ENCODE data around the gene RPL19. TPM values are rescaled to one million over a fixed set of nuclear protein-coding genes. Genes with fewer than 3 reads are reported as not detected.

RPL19 gene
- polyA plus RNA-seq, 1 experiment = 1,903 TPM

GRCh38 chr17:39175695-39176093 lies 24.4 kb upstream of the RPL19 start:
- ChIA-PET POLR2A (no interaction called here), CTCF (interaction anchor here (0.6 to 3.9 kb wide), 19 partner anchors 8 to 194 kb away, joined by 3 to 73 read pairs (median 7); partner anchors contain the start of genes ARL5C and CACNB1)
- DNase-seq (ENCODE audit: low read depth) = no peak
- TF ChIP-seq, protein P1, sequence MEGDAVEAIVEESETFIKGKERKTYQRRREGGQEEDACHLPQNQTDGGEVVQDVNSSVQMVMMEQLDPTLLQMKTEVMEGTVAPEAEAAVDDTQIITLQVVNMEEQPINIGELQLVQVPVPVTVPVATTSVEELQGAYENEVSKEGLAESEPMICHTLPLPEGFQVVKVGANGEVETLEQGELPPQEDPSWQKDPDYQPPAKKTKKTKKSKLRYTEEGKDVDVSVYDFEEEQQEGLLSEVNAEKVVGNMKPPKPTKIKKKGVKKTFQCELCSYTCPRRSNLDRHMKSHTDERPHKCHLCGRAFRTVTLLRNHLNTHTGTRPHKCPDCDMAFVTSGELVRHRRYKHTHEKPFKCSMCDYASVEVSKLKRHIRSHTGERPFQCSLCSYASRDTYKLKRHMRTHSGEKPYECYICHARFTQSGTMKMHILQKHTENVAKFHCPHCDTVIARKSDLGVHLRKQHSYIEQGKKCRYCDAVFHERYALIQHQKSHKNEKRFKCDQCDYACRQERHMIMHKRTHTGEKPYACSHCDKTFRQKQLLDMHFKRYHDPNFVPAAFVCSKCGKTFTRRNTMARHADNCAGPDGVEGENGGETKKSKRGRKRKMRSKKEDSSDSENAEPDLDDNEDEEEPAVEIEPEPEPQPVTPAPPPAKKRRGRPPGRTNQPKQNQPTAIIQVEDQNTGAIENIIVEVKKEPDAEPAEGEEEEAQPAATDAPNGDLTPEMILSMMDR (IDR thresholded peaks at IDR 0.05; ENCODE audit: insufficient read depth, low read depth, low read length) = no peak
- H3K4me3 ChIP-seq (ENCODE audit: low read depth, low read length) = no peak overlapping the region
- no peaks in the 10 kb centered on the region for H3K27me3 ChIP-seq (ENCODE audit: control insufficient read depth, insufficient read depth, low read length)
- peaks cover 16% of the 10 kb centered on the region for H3K36me3 ChIP-seq (ENCODE audit: control insufficient read depth, insufficient read depth, low read length)

DNA sequence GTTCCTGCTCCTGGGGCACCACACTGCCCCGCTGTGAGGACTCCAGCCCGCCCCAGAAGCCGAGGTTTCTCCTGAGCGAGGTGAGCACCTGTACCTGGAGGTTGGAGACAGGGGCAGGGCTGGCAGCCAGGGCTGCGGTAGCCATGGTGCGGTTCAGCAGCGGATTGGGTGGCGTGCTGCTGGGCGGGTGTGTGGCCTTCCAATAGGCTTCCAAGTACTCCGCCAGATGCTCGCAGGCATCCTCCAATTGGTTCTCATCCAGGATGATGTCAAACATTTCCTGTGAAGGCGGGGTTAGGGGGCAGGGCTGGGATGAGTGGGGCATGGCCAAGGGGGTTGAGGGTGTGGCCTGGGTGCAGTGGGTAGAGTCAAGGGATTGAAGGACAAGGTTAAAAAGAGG lies 22.8 kb upstream of the RPL19 start:
- TF ChIP-seq, protein P1 (IDR thresholded peaks at IDR 0.05; ENCODE audit: insufficient read depth, low read depth, low read length) = no peak
- ChIA-PET POLR2A (no interaction called here), CTCF (interaction anchor here (1.1 to 1.7 kb wide), 3 partner anchors 9 to 178 kb away, joined by 3 to 4 read pairs (median 4); no protein-coding TSS in a partner anchor)

DNA sequence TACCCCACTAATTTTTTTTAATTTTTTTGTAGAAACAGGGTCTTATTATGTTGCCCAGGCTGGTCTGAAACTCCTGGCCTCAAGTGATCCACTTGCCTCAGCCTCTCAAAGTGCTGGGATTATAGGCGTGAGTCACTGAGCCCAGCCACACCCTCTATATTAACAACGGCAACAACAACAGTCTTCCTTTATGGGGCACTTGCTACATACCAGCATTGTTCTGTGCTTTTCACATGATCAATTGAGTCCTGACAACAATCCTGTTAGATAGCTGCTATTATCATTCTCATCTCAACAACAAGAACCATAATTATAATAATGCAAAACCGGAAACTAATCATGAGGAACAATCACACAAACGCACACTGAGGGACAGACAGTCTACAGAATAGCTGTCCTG lies 21.5 kb upstream of the RPL19 start:
- no peak overlapping the region for H3K4me3 ChIP-seq (ENCODE audit: low read depth, low read length)
- DNase-seq (ENCODE audit: low read depth) = no peak
- no peaks in the 10 kb centered on the region for H3K27me3 ChIP-seq (ENCODE audit: control insufficient read depth, insufficient read depth, low read length)
- POLR2A ChIA-PET = no interaction called here
- CTCF ChIA-PET = interaction anchor here (0.6 to 1.7 kb wide), 3 partner anchors 11 to 59 kb away, joined by 3 to 8 read pairs (median 4); no protein-coding TSS in a partner anchor
- H3K36me3 ChIP-seq (ENCODE audit: control insufficient read depth, insufficient read depth, low read length) = peaks cover 23% of the 10 kb centered on the region
- TF ChIP-seq, protein P1 (IDR thresholded peaks at IDR 0.05; ENCODE audit: insufficient read depth, low read depth, low read length) = no peak

More for the DNA sequence above, 22.8 kb upstream of the RPL19 start:
- no peak for DNase-seq (ENCODE audit: low read depth)
- no peaks in the 10 kb centered on the region for H3K27me3 ChIP-seq (ENCODE audit: control insufficient read depth, insufficient read depth, low read length)
- peaks cover 16% of the 10 kb centered on the region for H3K36me3 ChIP-seq (ENCODE audit: control insufficient read depth, insufficient read depth, low read length)
- no peak overlapping the region for H3K4me3 ChIP-seq (ENCODE audit: low read depth, low read length)

DNA sequence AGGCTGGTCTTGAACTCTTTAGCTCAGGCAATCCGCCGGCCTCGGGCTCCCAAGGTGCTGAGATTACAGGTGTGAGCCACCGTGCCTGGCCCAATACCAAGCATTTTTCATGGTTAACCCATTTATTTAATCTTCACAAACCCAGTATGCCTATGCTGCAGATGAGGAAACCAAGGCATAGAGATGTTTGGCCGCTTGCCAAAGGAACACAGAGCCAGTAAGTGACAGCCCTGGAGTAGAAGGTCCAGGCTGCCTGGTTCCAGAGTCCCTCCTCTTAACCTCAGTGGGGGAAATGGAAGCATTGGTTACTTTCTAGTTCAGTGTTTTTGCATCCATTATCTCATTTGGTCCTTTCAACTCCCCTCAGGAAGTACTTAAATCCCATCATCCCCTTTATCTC lies 18.8 kb upstream of the RPL19 start:
- H3K36me3 ChIP-seq (ENCODE audit: control insufficient read depth, insufficient read depth, low read length) = peaks cover 38% of the 10 kb centered on the region
- POLR2A ChIA-PET = no interaction called here
- TF ChIP-seq, protein P1 (IDR thresholded peaks at IDR 0.05; ENCODE audit: insufficient read depth, low read depth, low read length) = no peak
- H3K4me3 ChIP-seq (ENCODE audit: low read depth, low read length) = no peak overlapping the region
- CTCF ChIA-PET = interaction anchor here (2.8 kb wide), 1 partner anchor 17 kb away, joined by 9 read pairs; no protein-coding TSS in a partner anchor
- H3K27me3 ChIP-seq (ENCODE audit: control insufficient read depth, insufficient read depth, low read length) = no peaks in the 10 kb centered on the region
- no peak for DNase-seq (ENCODE audit: low read depth)

DNA sequence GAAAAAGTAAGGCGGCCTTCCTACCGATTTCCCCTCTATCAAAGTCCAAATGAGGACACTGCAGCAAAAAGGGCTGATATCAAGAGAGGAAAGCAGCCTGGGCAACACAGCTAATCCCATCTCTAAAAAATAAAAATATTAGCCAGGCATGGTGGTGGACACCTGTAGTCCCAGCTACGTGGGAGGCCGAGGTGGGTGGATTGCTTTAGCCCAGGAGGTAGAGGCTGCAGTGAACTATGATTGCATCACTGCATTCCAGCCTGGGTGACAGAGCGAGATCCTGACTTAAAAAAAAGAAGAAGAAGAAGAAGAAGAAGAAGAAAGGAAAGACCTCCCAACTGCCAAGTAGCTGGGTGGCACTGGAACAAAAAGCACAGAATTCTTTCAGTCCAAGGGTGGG lies 17.0 kb upstream of the RPL19 start:
- no peak overlapping the region for H3K4me3 ChIP-seq (ENCODE audit: low read depth, low read length)
- TF ChIP-seq, protein P1 (IDR thresholded peaks at IDR 0.05; ENCODE audit: insufficient read depth, low read depth, low read length) = no peak
- peaks cover 41% of the 10 kb centered on the region for H3K36me3 ChIP-seq (ENCODE audit: control insufficient read depth, insufficient read depth, low read length)
- ChIA-PET POLR2A (no interaction called here), CTCF (interaction anchor here (1.1 to 2.8 kb wide), 6 partner anchors 9 to 61 kb away, joined by 3 to 18 read pairs (median 4); no protein-coding TSS in a partner anchor)
- DNase-seq (ENCODE audit: low read depth) = no peak
- H3K27me3 ChIP-seq (ENCODE audit: control insufficient read depth, insufficient read depth, low read length) = no peaks in the 10 kb centered on the region

Measured in BJ (cell line).